ENCODE measurements around the gene UBE2E3.

Gene UBE2E3

GRCh38 chr2:180969124-180969523 lies 11.3 kb upstream of the UBE2E3 start:
- Histone ChIP-seq H3K4me3 (ENCODE audit: low read depth, low read length) (no peak overlapping the region), H3K27me3 (ENCODE audit: insufficient read depth, low read depth, severe bottlenecking) (no peaks in the 10 kb centered on the region), H3K9me3 (ENCODE audit: severe bottlenecking) (no peaks in the 10 kb centered on the region), H3K36me3 (no peaks in the 10 kb centered on the region), H3K27ac (no peak overlapping the region)
- DNase-seq, result no peak
- TF ChIP-seq CTCF (IDR thresholded peaks at IDR 0.05; ENCODE audit: low read depth, low read length), result no peak

DNA sequence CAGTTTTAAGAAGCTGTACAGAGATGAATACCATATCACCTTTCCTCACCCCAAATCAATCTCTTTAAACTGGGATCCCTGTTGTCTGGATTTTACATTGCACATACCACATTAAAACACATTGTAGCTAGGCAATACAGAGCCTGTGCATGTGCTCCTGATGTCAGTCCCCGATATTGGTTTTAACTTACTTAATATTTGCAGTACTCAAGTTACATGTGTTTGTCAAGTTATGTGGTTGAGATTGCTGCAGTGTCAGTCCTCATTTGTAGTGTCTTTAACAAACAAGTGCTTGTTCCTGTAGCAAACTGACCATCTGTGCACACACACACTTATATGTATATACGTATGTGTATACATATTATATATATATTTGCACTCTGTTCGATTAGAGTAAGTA lies 10.4 kb upstream of the UBE2E3 start:
- Histone ChIP-seq H3K4me3 (ENCODE audit: low read depth, low read length) (no peak overlapping the region), H3K36me3 (no peaks in the 10 kb centered on the region), H3K27ac (no peak overlapping the region), H3K9me3 (ENCODE audit: severe bottlenecking) (no peaks in the 10 kb centered on the region), H3K27me3 (ENCODE audit: insufficient read depth, low read depth, severe bottlenecking) (no peaks in the 10 kb centered on the region)
- no peak for DNase-seq
- no peak for TF ChIP-seq CTCF (IDR thresholded peaks at IDR 0.05; ENCODE audit: low read depth, low read length)

- no peak overlapping the region for H3K4me3 ChIP-seq (ENCODE audit: low read depth, low read length)
- no peaks in the 10 kb centered on the region for H3K27me3 ChIP-seq (ENCODE audit: insufficient read depth, low read depth, severe bottlenecking)
- H3K9me3 ChIP-seq (ENCODE audit: severe bottlenecking), result no peaks in the 10 kb centered on the region
- no peaks in the 10 kb centered on the region for H3K36me3 ChIP-seq
- no peak for DNase-seq
- H3K27ac ChIP-seq, result no peak overlapping the region
- TF ChIP-seq CTCF (IDR thresholded peaks at IDR 0.05; ENCODE audit: low read depth, low read length), result no peak
Measured at GRCh38 chr2:180971811-180972210, 8.6 kb upstream of the UBE2E3 start.

DNA sequence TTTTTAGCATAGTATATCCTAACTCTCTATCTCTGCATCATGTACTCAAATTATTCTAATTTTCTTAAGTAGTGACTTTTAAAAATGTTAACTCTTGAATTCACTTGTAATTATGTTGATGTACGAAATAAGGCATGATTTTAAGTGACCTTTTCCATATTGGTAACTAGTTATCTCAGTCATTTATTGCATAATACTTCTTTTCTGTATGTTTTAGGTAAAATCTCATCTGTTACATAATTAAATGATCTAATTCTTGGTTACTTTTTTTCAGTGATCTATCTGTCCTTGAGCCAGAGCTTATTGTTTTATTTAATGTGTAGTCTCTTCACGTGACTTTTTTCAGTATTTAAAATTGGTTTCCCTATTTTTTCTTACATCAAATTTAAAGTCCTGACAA lies 4.8 kb upstream of the UBE2E3 start:
- Histone ChIP-seq H3K4me3 (ENCODE audit: low read depth, low read length) (no peak overlapping the region), H3K27ac (no peak overlapping the region), H3K27me3 (ENCODE audit: insufficient read depth, low read depth, severe bottlenecking) (no peaks in the 10 kb centered on the region), H3K36me3 (no peaks in the 10 kb centered on the region), H3K9me3 (ENCODE audit: severe bottlenecking) (no peaks in the 10 kb centered on the region)
- no peak for DNase-seq
- TF ChIP-seq CTCF (IDR thresholded peaks at IDR 0.05; ENCODE audit: low read depth, low read length), result no peak

DNA sequence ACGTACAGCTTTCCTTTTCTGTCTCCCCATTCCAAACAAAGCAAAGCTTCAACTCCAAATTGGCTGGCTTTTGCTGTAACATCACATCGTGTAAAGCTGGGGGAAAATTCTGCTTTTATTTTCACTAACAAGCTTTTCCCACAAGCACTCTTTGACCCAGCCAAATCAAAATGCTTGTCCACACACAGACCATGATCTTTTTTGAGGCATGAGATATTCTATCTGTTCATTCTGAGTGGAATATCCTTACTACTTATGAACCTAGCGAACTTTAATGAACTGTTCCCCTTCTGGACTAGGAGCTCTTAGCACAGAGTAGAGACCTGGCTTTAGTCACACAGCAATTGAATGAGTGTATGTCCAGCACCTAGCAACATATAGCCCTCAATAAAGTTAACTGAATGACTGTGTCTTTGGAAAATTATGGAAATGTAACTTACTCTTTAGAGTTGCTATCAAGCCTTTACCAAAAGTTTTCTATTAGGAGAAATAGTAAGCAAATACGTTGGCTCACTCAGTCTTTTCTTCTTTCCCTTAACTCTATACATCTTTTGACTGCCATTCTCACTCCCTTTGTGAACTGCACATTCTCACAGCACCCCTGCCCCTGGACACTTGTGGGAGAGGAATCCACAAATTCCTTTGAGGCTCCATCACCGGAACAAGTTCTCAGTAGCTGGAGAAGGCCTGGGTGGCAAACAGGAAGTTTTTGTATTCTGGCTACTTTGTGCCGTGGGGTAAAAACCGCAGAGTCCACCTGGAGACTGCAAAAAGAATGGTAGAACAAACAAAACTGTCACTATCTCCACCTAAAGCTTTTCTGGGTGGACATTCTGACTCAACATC lies 1.3 kb upstream of the UBE2E3 start:
- no peaks in the 10 kb centered on the region for H3K9me3 ChIP-seq (ENCODE audit: severe bottlenecking)
- no peak overlapping the region for H3K4me3 ChIP-seq (ENCODE audit: low read depth, low read length)
- no peaks in the 10 kb centered on the region for H3K27me3 ChIP-seq (ENCODE audit: insufficient read depth, low read depth, severe bottlenecking)
- peaks cover 10% of the 10 kb centered on the region for H3K36me3 ChIP-seq
- no peak for TF ChIP-seq CTCF (IDR thresholded peaks at IDR 0.05; ENCODE audit: low read depth, low read length)
- DNase-seq, result no peak
- H3K27ac ChIP-seq, result no peak overlapping the region

GRCh38 chr2:180979749-180980105 lies 678 bp upstream of the UBE2E3 start:
- DNase-seq, result no peak
- H3K4me3 ChIP-seq (ENCODE audit: low read depth, low read length), result peak overlapping the region; percentile 42
- H3K27ac ChIP-seq, result peak overlapping the region; percentile 67
- no peak for TF ChIP-seq CTCF (IDR thresholded peaks at IDR 0.05; ENCODE audit: low read depth, low read length)
- H3K36me3 ChIP-seq, result peaks cover 14% of the 10 kb centered on the region
- no peaks in the 10 kb centered on the region for H3K27me3 ChIP-seq (ENCODE audit: insufficient read depth, low read depth, severe bottlenecking)
- H3K9me3 ChIP-seq (ENCODE audit: severe bottlenecking), result no peaks in the 10 kb centered on the region

Data from WERI-Rb-1 (cell line).